Measurements from ENCODE around the gene PET117.
"Not testable (repeated sequence)": the region's sequence is repeated elsewhere in the genome, so short reads cannot be mapped to it uniquely, and the experiment has no call there.

PET117 gene

DNA sequence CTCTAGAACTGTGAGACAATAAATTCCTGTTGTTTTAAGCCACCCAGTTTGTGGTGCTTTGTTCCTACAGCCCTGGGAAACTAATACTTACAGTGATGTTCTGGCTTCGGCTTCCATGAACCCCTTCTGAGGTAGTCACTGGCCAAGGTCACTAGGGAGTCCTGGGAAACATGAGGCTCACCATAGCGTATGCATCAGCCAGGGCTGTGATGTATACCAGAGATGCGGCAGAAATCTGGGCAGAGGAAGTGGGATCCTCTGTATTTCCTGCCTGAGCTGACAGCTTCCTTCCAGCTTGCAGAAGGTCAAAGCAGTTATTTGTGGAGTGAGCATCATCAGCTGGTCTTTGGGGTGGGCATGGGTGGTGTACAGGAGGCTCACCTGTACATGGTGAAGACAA lies 27.9 kb downstream of the PET117 start:
- no peak for DNase-seq

- DNase-seq = no peak
These were observed 28.7 kb downstream of the PET117 start for GRCh38 chr20:18166241-18166881.

- no peak for DNase-seq
These were observed 29.3 kb downstream of the PET117 start for GRCh38 chr20:18166950-18167349.

DNA sequence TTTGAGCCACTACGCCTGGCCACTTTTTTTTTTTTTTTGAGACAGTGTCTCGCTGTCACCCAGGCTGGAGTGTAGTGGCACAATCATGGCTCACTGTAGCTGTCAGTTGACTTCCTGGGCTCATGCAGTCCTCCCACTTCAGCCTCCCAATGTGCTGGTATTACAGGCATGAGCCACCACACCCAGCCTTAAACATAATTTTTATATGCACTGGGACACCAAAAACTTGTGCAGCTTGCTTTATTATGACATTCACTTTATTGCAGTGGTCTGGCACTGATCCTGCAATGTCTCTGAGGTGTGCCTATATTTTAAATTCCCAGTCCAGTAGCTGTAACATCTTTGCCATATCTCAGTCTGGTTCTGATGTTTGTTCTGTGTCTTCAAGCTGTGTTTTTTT lies 34.7 kb downstream of the PET117 start:
- no peak for DNase-seq

DNA sequence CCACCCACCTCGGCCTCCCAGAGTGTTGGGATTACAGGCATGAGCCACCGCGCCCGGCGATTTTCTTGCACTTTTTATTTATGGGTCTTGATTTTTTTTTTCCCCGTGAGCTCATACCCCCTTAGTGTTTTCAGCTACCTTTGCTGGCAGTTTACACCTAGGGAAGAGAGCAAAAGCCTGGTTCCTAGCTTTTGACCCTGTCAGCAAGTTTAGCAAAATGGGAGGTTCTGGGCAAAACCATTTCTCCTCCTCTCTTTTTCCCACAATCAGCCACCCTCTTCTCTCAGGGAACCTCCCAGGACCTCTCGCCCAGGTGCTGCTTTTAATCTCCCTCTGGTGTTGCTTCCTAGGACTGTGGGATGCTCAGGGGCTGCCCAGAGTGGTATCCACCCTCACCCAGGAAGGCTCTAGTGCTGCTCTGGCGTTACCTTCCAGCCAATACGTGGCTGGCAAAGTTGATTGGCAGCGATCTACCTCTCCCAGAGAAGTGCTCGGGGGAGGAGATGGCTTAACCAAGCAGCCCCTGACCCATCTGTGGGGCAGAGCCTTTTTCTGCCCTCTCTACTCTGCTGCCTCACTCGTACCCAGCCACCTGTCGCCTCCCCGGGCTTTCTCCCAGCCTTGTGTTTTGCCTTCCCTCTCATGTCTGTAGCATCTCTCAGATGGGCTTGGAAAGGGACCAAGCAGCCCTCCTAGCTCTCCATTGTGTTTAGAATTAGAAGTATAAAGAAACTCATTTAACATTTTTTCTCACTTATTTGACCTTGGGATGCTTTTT lies 37.4 kb downstream of the PET117 start:
- no peak for DNase-seq

DNA sequence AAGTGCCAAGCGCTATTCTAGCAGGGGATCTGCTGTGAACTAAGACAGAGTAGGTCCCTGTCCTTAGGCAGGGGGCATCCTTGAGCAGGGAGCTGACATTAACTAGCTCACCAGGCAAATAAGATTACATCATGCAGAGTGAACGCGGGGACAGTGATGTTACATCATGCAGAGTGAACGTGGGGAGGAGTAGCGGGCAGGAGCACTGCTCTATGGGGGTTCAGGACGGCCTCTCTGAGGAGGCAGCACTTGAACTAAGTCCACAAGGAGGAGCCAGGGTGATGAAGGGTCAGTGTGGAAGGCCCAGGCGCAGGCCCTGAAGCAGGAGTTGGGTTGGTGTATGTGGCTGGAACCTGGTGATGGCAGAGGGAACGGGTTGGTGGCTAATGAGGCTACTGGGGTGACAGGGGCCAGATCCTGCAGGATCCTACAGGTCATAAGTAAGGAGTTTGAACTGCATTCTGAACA lies 38.7 kb downstream of the PET117 start:
- DNase-seq = no peak

- DNase-seq = not testable (repeated sequence)
These were observed 42.7 kb downstream of the PET117 start for GRCh38 chr20:18180366-18180765.

DNA sequence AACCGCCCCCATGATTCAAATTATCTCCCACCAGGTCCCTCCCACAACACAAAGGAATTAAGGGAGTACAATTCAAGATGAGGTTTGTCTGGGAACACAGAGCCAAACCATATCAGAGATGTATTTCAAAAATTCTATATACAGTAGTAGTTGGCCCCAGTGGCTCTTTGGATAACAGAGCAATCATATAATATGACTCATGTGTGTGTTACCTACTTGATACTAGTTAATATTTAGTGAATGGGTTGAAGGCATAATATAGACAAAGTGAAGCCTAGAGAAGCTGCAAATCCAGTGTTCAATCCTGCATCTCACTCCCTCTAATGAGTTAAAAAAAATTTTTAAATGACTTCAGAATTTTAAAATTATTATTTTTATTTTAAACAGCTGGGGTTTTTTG lies 43.2 kb downstream of the PET117 start:
- DNase-seq = no peak

DNA sequence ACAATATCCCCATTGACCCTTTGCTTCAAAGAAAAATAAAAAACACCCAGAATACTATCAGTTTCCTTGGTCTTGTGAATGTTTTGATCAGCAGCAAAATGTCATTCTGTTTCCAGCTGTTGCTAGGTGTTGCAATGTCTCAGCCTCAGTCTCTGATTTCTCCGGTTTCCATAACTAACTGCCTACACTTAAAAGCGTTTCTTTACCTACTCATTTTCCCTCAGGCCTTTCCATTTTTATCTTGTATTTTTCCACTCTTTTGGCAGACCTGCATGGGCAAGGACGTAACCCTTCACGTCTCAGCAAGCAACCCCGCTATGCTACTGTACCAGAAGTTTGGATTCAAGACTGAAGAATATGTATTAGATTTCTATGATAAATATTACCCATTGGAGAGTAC lies 49.4 kb downstream of the PET117 start:
- DNase-seq = no peak

DNA sequence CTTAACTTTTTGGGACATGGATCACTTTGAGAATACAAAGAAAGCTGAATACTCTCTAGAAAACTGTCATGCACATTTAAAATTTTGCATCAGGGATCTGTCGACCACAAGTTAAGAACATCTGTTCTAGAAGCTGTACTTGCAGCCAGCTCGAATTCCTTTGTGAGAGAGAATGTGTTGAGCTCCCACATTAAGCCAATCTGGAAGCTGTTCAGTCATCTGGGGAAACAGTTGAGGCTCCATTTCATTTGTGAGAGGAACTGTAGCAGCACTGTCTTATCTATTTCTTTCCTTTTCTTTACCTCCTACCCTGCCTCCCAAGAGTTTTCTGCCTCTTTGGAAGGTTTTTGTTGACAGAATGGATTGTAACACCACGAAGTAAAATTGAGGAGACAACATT lies 50.8 kb downstream of the PET117 start:
- no peak for DNase-seq

DNA sequence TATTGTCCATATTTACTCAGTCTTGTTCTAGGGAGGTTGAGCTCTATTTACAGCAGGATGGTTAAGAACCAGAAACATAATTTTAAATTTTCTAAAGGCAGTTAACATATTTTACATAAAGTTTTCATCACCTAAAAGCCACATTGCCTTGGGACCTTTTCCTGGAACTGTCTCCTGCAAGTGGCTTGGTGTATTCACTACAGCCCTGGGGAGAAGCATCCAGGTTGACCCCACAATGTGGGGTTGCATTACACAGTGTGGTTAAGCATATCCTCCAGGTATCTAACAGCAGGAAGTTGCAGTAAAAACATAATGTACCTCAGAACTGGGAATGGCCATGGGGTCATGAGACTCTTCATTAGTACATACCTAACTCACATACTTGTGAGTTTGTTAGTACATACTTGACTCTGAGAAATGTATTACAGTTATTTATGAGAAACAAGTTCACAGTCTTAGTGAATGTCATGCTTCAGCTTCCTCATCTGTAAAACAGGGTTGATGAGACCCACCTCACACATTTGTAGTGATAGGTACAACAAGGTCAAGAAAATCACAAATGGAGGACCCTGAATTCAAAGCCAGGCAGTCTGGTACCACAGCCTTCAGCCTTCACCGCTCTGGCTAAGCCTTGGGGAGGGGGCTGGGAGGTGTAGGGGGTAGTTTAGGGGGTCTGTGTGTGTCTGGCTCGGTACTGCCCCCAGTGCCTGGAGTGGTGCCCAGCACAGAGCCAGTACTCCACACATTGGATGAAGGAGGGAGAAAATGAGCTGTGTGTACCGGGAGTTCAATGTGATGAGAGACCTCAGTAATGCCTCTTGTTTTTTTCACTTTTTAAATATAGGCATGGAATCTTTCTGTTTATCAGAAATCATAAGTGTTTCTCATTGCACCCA lies 52.9 kb downstream of the PET117 start:
- no peak for DNase-seq

- DNase-seq = no peak
These were observed 53.6 kb downstream of the PET117 start for GRCh38 chr20:18191306-18191705.
